M059J (cell line): ENCODE measurements around the gene CEP152. TPM values are rescaled to one million over a fixed set of nuclear protein-coding genes. Genes with fewer than 3 reads are reported as not detected.

ENCODE experiments used
- DNase-seq: peaks from one replicate; pipeline ENCODE4 v3.0.0-alpha.2; 2012; ENCODE audit warnings: low read depth
- total RNA-seq: library from RNA; depleted of rRNA; stranded (reverse); fragments of >200 nt; shearing (Covaris generic); gene quantifications from 2 replicates; pipeline ENCODE4 v1.2.3, GENCODE V29; 2014; rRNA removed

The CEP152 gene
- total RNA-seq, 1 experiment from 2014 or later, result 16.5 TPM

- DNase-seq, result peak; percentile 50
Measured at GRCh38 chr15:48710952-48711495, 99.8 kb downstream of the CEP152 start.

GRCh38 chr15:48708641-48709040 lies 102.2 kb downstream of the CEP152 start:
- no peak for DNase-seq

GRCh38 chr15:48705381-48705780 lies 105.5 kb downstream of the CEP152 start:
- DNase-seq, result no peak

- peak; percentile 86 for DNase-seq
Measured at GRCh38 chr15:48703544-48703943, 107.3 kb downstream of the CEP152 start.

- no peak for DNase-seq
Measured at GRCh38 chr15:48702569-48703236, 108.2 kb downstream of the CEP152 start.

- peak; percentile 56 for DNase-seq
Measured at GRCh38 chr15:48696627-48697312, 114.1 kb downstream of the CEP152 start.

- no peak for DNase-seq
Measured at GRCh38 chr15:48695827-48696573, 114.9 kb downstream of the CEP152 start.

- peak; percentile 91 for DNase-seq
Measured at GRCh38 chr15:48695088-48695826, 115.6 kb downstream of the CEP152 start.

- peak; percentile 62 for DNase-seq
Measured at GRCh38 chr15:48693484-48693883, 117.4 kb downstream of the CEP152 start.

GRCh38 chr15:48688493-48688892 lies 122.4 kb downstream of the CEP152 start:
- no peak for DNase-seq

Other genes with a start within 250 kb of the CEP152 start
- 67.8 and 123 TPM in 2 replicates for gene FBN1, start 165.4 kb downstream of the CEP152 start, total RNA-seq
- 210 and 283 TPM in 2 replicates for gene EID1, start 67.1 kb upstream of the CEP152 start, total RNA-seq
- gene SHC4, start 152.8 kb upstream of the CEP152 start, total RNA-seq, result 1.0 and 1.5 TPM in 2 replicates
- 15.0 and 19.7 TPM in 2 replicates for gene SECISBP2L, start 235.4 kb upstream of the CEP152 start, total RNA-seq